Urinary bladder (tissue), 4 donors: ENCODE measurements around the gene ACBD6. TPM values are rescaled to one million over a fixed set of nuclear protein-coding genes. Genes with fewer than 3 reads are reported as not detected.
"Not testable (repeated sequence)": the region's sequence is repeated elsewhere in the genome, so short reads cannot be mapped to it uniquely, and the experiment has no call there.

Experiments
- DNase-seq: peaks from one replicate; pipeline ENCODE4 v3.0.0-alpha.2; 2015; ENCODE audit errors: extremely low spot score
- H3K27ac ChIP-seq: one replicate; pipeline ENCODE4 v1.5.1; 2013; ENCODE audit warnings: low read depth, mild to moderate bottlenecking, moderate library complexity
- H3K36me3 ChIP-seq: one replicate; pipeline ENCODE4 v1.6.1; 2013; ENCODE audit warnings: mild to moderate bottlenecking, moderate library complexity; ENCODE audit not compliant: insufficient read depth
- H3K4me1 ChIP-seq: one replicate; pipeline ENCODE4 v1.6.1; 2013; ENCODE audit warnings: mild to moderate bottlenecking, moderate library complexity; ENCODE audit not compliant: insufficient read depth
- H3K4me3 ChIP-seq: one replicate; pipeline ENCODE4 v1.5.1; 2013; ENCODE audit warnings: low read depth, low read length
- whole genome bisulfite sequencing: extraction: QIAGEN DNeasy Blood & Tissue Kit; methylation state at CpG from one replicate; pipeline ENCODE4 v1.1.7; 2013; 5-methylcytosine and 5-hydroxymethylcytosine counted together
- polyA plus RNA-seq: library from polyadenylated mRNA; stranded (reverse); fragments of 200-250 nt; gene quantifications from one replicate; pipeline ENCODE4 v1.2.3, GENCODE V29; 2013
- total RNA-seq: library from RNA; depleted of rRNA; stranded (reverse); fragments of >200 nt; gene quantifications from one replicate; pipeline ENCODE4 v1.2.3, GENCODE V29; 2014
- donor health status: healthy with polysubstance abuse.
- donor health status: healthy.

Gene ACBD6
- total and polyA plus RNA-seq, 2 donors = 36.7 to 51.0 TPM

- no peaks in the 10 kb centered on the region for H3K36me3 ChIP-seq
- WGBS = 77% methylated on average over 2 of the region's 2 CpGs
- no peaks in the 10 kb centered on the region for H3K4me1 ChIP-seq
- no peak for DNase-seq
- no peak overlapping the region for H3K4me3 ChIP-seq
- H3K27ac ChIP-seq = no peak overlapping the region
Measured at GRCh38 chr1:180444522-180444921, 57.9 kb downstream of the ACBD6 start.

- Histone ChIP-seq H3K4me3 (no peak overlapping the region), H3K27ac (no peak overlapping the region), H3K4me1 (no peaks in the 10 kb centered on the region), H3K36me3 (peaks cover 1% of the 10 kb centered on the region)
- DNase-seq = no peak
- WGBS = 94% methylated on average over 1 of the region's 1 CpG
Measured at GRCh38 chr1:180440335-180440734, 62.0 kb downstream of the ACBD6 start.

- DNase-seq = no peak
- Histone ChIP-seq H3K4me3 (no peak overlapping the region), H3K36me3 (peaks cover 1% of the 10 kb centered on the region), H3K27ac (no peak overlapping the region), H3K4me1 (no peaks in the 10 kb centered on the region)
- 97% methylated on average over 7 of the region's 7 CpGs for WGBS
Measured at GRCh38 chr1:180435566-180435965, 66.8 kb downstream of the ACBD6 start.

- no peak overlapping the region for H3K4me3 ChIP-seq
- no peaks in the 10 kb centered on the region for H3K4me1 ChIP-seq
- peaks cover 1% of the 10 kb centered on the region for H3K36me3 ChIP-seq
- no peak for DNase-seq
- WGBS = 82% methylated on average over 2 of the region's 2 CpGs
- H3K27ac ChIP-seq = no peak overlapping the region
Measured at GRCh38 chr1:180433873-180434272, 68.5 kb downstream of the ACBD6 start.

- no peak for DNase-seq
- H3K4me1 ChIP-seq = no peaks in the 10 kb centered on the region
- peaks cover 1% of the 10 kb centered on the region for H3K36me3 ChIP-seq
- no peak overlapping the region for H3K4me3 ChIP-seq
- H3K27ac ChIP-seq = no peak overlapping the region
- 97% methylated on average over 6 of the region's 6 CpGs for WGBS
Measured at GRCh38 chr1:180431683-180432082, 70.7 kb downstream of the ACBD6 start.

- 96% methylated on average over 4 of the region's 4 CpGs for WGBS
- H3K4me1 ChIP-seq = no peaks in the 10 kb centered on the region
- H3K36me3 ChIP-seq = no peaks in the 10 kb centered on the region
Measured at GRCh38 chr1:180428782-180429695, 73.3 kb downstream of the ACBD6 start.

GRCh38 chr1:180425952-180426351, 76.4 kb downstream of the ACBD6 start:
- H3K4me3 ChIP-seq = no peak overlapping the region
- DNase-seq = no peak
- H3K36me3 ChIP-seq = no peaks in the 10 kb centered on the region
- H3K27ac ChIP-seq = no peak overlapping the region
- no peaks in the 10 kb centered on the region for H3K4me1 ChIP-seq

More at GRCh38 chr1:180428782-180429695, 73.3 kb downstream of the ACBD6 start:
- DNase-seq = no peak
- Histone ChIP-seq H3K27ac (no peak overlapping the region), H3K4me3 (no peak overlapping the region)

- 87% methylated on average over 3 of the region's 3 CpGs for WGBS
- Histone ChIP-seq H3K36me3 (no peaks in the 10 kb centered on the region), H3K4me1 (no peaks in the 10 kb centered on the region), H3K27ac (no peak overlapping the region), H3K4me3 (no peak overlapping the region)
- DNase-seq = no peak
Measured at GRCh38 chr1:180424848-180425457, 77.4 kb downstream of the ACBD6 start.

- Histone ChIP-seq H3K27ac (no peak overlapping the region), H3K4me1 (no peaks in the 10 kb centered on the region), H3K36me3 (no peaks in the 10 kb centered on the region), H3K4me3 (no peak overlapping the region)
- DNase-seq = no peak
- 99% methylated on average over 1 of the region's 1 CpG for WGBS
Measured at GRCh38 chr1:180421614-180422013, 80.8 kb downstream of the ACBD6 start.

- 100% methylated on average over 1 of the region's 1 CpG for WGBS
- not testable (repeated sequence) for H3K4me3 ChIP-seq, H3K27ac ChIP-seq, H3K36me3 ChIP-seq, DNase-seq, H3K4me1 ChIP-seq
Measured at GRCh38 chr1:180421145-180421544, 81.2 kb downstream of the ACBD6 start.

- DNase-seq = no peak
- H3K27ac ChIP-seq = no peak overlapping the region
- H3K4me1 ChIP-seq = no peaks in the 10 kb centered on the region
- no peaks in the 10 kb centered on the region for H3K36me3 ChIP-seq
- WGBS = 63% methylated on average over 2 of the region's 2 CpGs
- H3K4me3 ChIP-seq = no peak overlapping the region
Measured at GRCh38 chr1:180415985-180416633, 86.3 kb downstream of the ACBD6 start.

- WGBS = 95% methylated on average over 8 of the region's 8 CpGs
- Histone ChIP-seq H3K36me3 (no peaks in the 10 kb centered on the region), H3K27ac (no peak overlapping the region), H3K4me1 (no peaks in the 10 kb centered on the region), H3K4me3 (no peak overlapping the region)
- DNase-seq = no peak
Measured at GRCh38 chr1:180415236-180415848, 87.0 kb downstream of the ACBD6 start.

GRCh38 chr1:180412583-180412982, 89.8 kb downstream of the ACBD6 start:
- over 99% methylated on average over 4 of the region's 4 CpGs for WGBS
- H3K27ac ChIP-seq = no peak overlapping the region
- no peak overlapping the region for H3K4me3 ChIP-seq

More at GRCh38 chr1:180412583-180412982, 89.8 kb downstream of the ACBD6 start:
- no peak for DNase-seq
- H3K36me3 ChIP-seq = no peaks in the 10 kb centered on the region
- H3K4me1 ChIP-seq = no peaks in the 10 kb centered on the region
